ENCODE measurements around the gene SLC49A4.

Gene SLC49A4

GRCh38 chr3:122774564-122774963, 20.3 kb upstream of the SLC49A4 start:
- H3K27ac ChIP-seq = no peak overlapping the region
- TF ChIP-seq ZFX (IDR thresholded peaks at IDR 0.05; ENCODE audit: borderline replicate concordance) = no peak
- TF ChIP-seq, protein P1, sequence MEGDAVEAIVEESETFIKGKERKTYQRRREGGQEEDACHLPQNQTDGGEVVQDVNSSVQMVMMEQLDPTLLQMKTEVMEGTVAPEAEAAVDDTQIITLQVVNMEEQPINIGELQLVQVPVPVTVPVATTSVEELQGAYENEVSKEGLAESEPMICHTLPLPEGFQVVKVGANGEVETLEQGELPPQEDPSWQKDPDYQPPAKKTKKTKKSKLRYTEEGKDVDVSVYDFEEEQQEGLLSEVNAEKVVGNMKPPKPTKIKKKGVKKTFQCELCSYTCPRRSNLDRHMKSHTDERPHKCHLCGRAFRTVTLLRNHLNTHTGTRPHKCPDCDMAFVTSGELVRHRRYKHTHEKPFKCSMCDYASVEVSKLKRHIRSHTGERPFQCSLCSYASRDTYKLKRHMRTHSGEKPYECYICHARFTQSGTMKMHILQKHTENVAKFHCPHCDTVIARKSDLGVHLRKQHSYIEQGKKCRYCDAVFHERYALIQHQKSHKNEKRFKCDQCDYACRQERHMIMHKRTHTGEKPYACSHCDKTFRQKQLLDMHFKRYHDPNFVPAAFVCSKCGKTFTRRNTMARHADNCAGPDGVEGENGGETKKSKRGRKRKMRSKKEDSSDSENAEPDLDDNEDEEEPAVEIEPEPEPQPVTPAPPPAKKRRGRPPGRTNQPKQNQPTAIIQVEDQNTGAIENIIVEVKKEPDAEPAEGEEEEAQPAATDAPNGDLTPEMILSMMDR (IDR thresholded peaks at IDR 0.05) = 0 out of 2 replicates have a peak, but pooled peaks have one; percentile 7

DNA sequence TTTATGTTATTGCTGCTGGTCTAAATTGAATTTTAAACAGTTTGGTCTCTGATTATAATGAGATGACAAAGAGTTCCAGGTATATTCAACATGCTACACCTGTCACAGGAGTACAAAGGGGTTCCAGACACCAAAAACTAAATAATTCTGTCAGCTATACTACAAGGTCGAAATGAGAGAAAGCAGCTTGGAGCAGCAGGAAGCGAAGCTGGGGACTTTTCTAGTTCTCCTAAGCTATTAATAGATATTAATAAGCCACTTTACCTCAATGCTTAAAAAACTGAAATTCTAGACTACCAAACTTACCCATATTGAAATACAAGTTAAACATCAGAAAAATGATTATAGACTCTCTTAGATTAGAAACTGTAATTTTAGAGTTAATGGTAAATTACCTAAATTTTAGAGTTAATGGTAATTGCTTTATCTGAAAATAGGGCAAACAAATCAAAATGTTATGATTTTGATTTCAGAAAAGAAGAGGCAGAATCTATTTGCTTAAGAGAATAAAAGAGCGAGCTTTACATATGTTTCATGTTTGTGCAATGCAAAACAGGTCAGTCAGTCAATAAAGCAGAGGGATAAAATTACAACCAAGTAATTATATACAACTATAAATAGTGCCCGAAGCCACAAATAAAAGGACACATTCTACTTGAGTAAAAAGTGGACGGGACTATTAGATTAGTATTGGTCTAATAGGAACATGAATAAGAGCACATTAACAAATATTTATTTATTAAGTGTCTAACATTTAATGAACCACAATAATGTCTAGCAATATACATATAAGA, 18.0 kb upstream of the SLC49A4 start:
- TF ChIP-seq, protein P1 (IDR thresholded peaks at IDR 0.05) = no peak
- no peak for TF ChIP-seq ZFX (IDR thresholded peaks at IDR 0.05; ENCODE audit: borderline replicate concordance)
- H3K27ac ChIP-seq = peak overlapping the region; percentile 43

- TF ChIP-seq, protein P1 (IDR thresholded peaks at IDR 0.05) = no peak
- peak overlapping the region; percentile 43 for H3K27ac ChIP-seq
Observed at GRCh38 chr3:122777563-122777962, 17.3 kb upstream of the SLC49A4 start.

- H3K27ac ChIP-seq = no peak overlapping the region
- no peak for TF ChIP-seq ZFX (IDR thresholded peaks at IDR 0.05; ENCODE audit: borderline replicate concordance)
- TF ChIP-seq, protein P1 (IDR thresholded peaks at IDR 0.05) = no peak
Observed at GRCh38 chr3:122782804-122783203, 12.1 kb upstream of the SLC49A4 start.

- H3K27ac ChIP-seq = no peak overlapping the region
Observed at GRCh38 chr3:122784436-122784835, 10.4 kb upstream of the SLC49A4 start.

GRCh38 chr3:122785231-122785630, 9.6 kb upstream of the SLC49A4 start:
- TF ChIP-seq ZFX (IDR thresholded peaks at IDR 0.05; ENCODE audit: borderline replicate concordance) = no peak
- TF ChIP-seq, protein P1 (IDR thresholded peaks at IDR 0.05) = no peak
- no peak overlapping the region for H3K27ac ChIP-seq

More at GRCh38 chr3:122784436-122784835, 10.4 kb upstream of the SLC49A4 start:
- TF ChIP-seq ZFX (IDR thresholded peaks at IDR 0.05; ENCODE audit: borderline replicate concordance) = no peak
- TF ChIP-seq, protein P1 (IDR thresholded peaks at IDR 0.05) = no peak

GRCh38 chr3:122786066-122786465, 8.8 kb upstream of the SLC49A4 start:
- no peak overlapping the region for H3K27ac ChIP-seq
- TF ChIP-seq, protein P1 (IDR thresholded peaks at IDR 0.05) = no peak
- no peak for TF ChIP-seq ZFX (IDR thresholded peaks at IDR 0.05; ENCODE audit: borderline replicate concordance)
